ENCODE data around the gene PPP1R2. TPM values are rescaled to one million over a fixed set of nuclear protein-coding genes. Genes with fewer than 3 reads are reported as not detected.

Gene PPP1R2
- 62.7 and 122 TPM in 2 replicates for total RNA-seq

GRCh38 chr3:195542698-195543499 is at the start of gene PPP1R2:
TSS of gene PPP1R2 (minus strand) at chr3:195543325. CDS start at chr3:195543025, 300 bp downstream.

GRCh38 chr3:195583831-195584542 is 40.9 kb upstream of the PPP1R2 start, which contains the start of gene APOD:
TSS of gene APOD (minus strand) at chr3:195583940. CDS start at chr3:195579461, 4,479 bp downstream.

Small RNA genes lying within 50 kb of the gene (small RNA-seq; reads per million reads assigned to genes)
- gene RN7SL73P, result not detected
- not detected for gene RNU6ATAC24P

Other genes starting within 250 kb of the PPP1R2 start
- 67.9 and 90.9 TPM in 2 replicates for gene ACAP2, start 100.3 kb downstream of the PPP1R2 start, total RNA-seq
- 8.6 and 12.0 TPM in 2 replicates for gene APOD, start 40.6 kb upstream of the PPP1R2 start, total RNA-seq
- gene MUC20, start 177.7 kb upstream of the PPP1R2 start, total RNA-seq, result 0.49 and 0.65 TPM in 2 replicates

All from hair follicle dermal papilla cell (primary cell).